ENCODE measurements around the gene LRTM1.

The LRTM1 gene

GRCh38 chr3:54964081-54964480 is 36.2 kb upstream of the LRTM1 start:
- Histone ChIP-seq H3K4me1 (ENCODE audit: low read length) (no peaks in the 10 kb centered on the region), H2AFZ (ENCODE audit: low read depth, low read length) (no peak overlapping the region), H3K27ac (ENCODE audit: low read length) (no peak overlapping the region), H3K9me3 (ENCODE audit: insufficient read depth, low read length) (no peaks in the 10 kb centered on the region), H4K20me1 (ENCODE audit: insufficient read depth, low read length) (no peaks in the 10 kb centered on the region), H3K79me2 (ENCODE audit: low read length) (no peaks in the 10 kb centered on the region), H3K4me2 (ENCODE audit: low read length) (no peak overlapping the region), H3K27me3 (ENCODE audit: low read depth, low read length) (0 out of 2 replicates have a peak, but pooled peaks cover 7% of the 10 kb centered on the region), H3K36me3 (replicated peaks; ENCODE audit: low read depth, low read length) (no peaks in the 10 kb centered on the region), H3K4me3 (ENCODE audit: low read length) (no peak overlapping the region), H3K9ac (ENCODE audit: low read length) (no peak overlapping the region)
- no peak for TF ChIP-seq EZH2phosphoT487 (IDR thresholded peaks at IDR 0.05; ENCODE audit: low read depth)
- no peak for TF ChIP-seq CTCF (IDR thresholded peaks at IDR 0.05; ENCODE audit: low read depth, low read length)

GRCh38 chr3:54963641-54964040 is 35.8 kb upstream of the LRTM1 start:
- Histone ChIP-seq H3K4me1 (ENCODE audit: low read length) (no peaks in the 10 kb centered on the region), H2AFZ (ENCODE audit: low read depth, low read length) (no peak overlapping the region), H3K9ac (ENCODE audit: low read length) (no peak overlapping the region), H3K9me3 (ENCODE audit: insufficient read depth, low read length) (no peaks in the 10 kb centered on the region), H3K27me3 (ENCODE audit: low read depth, low read length) (0 out of 2 replicates have a peak, but pooled peaks cover 7% of the 10 kb centered on the region), H3K4me2 (ENCODE audit: low read length) (no peak overlapping the region), H3K27ac (ENCODE audit: low read length) (no peak overlapping the region), H3K36me3 (replicated peaks; ENCODE audit: low read depth, low read length) (no peaks in the 10 kb centered on the region), H3K79me2 (ENCODE audit: low read length) (no peaks in the 10 kb centered on the region), H4K20me1 (ENCODE audit: insufficient read depth, low read length) (no peaks in the 10 kb centered on the region), H3K4me3 (ENCODE audit: low read length) (no peak overlapping the region)
- TF ChIP-seq CTCF (IDR thresholded peaks at IDR 0.05; ENCODE audit: low read depth, low read length) (no peak), EZH2phosphoT487 (IDR thresholded peaks at IDR 0.05; ENCODE audit: low read depth) (no peak)

- Histone ChIP-seq H3K27me3 (ENCODE audit: low read depth, low read length) (0 out of 2 replicates have a peak, but pooled peaks cover 7% of the 10 kb centered on the region), H3K4me2 (ENCODE audit: low read length) (no peak overlapping the region), H4K20me1 (ENCODE audit: insufficient read depth, low read length) (no peaks in the 10 kb centered on the region), H3K4me3 (ENCODE audit: low read length) (no peak overlapping the region), H3K27ac (ENCODE audit: low read length) (no peak overlapping the region), H3K9me3 (ENCODE audit: insufficient read depth, low read length) (no peaks in the 10 kb centered on the region), H2AFZ (ENCODE audit: low read depth, low read length) (no peak overlapping the region), H3K36me3 (replicated peaks; ENCODE audit: low read depth, low read length) (no peaks in the 10 kb centered on the region), H3K9ac (ENCODE audit: low read length) (no peak overlapping the region), H3K4me1 (ENCODE audit: low read length) (no peaks in the 10 kb centered on the region), H3K79me2 (ENCODE audit: low read length) (no peaks in the 10 kb centered on the region)
- TF ChIP-seq CTCF (IDR thresholded peaks at IDR 0.05; ENCODE audit: low read depth, low read length), result no peak
- TF ChIP-seq EZH2phosphoT487 (IDR thresholded peaks at IDR 0.05; ENCODE audit: low read depth), result no peak
These were observed 34.3 kb upstream of the LRTM1 start for GRCh38 chr3:54962200-54962599.

- Histone ChIP-seq H3K9ac (ENCODE audit: low read length) (no peak overlapping the region), H2AFZ (ENCODE audit: low read depth, low read length) (no peak overlapping the region), H3K36me3 (replicated peaks; ENCODE audit: low read depth, low read length) (no peaks in the 10 kb centered on the region), H3K27ac (ENCODE audit: low read length) (no peak overlapping the region), H3K4me2 (ENCODE audit: low read length) (no peak overlapping the region), H4K20me1 (ENCODE audit: insufficient read depth, low read length) (no peaks in the 10 kb centered on the region), H3K4me1 (ENCODE audit: low read length) (no peaks in the 10 kb centered on the region), H3K79me2 (ENCODE audit: low read length) (no peaks in the 10 kb centered on the region), H3K9me3 (ENCODE audit: insufficient read depth, low read length) (no peaks in the 10 kb centered on the region), H3K4me3 (ENCODE audit: low read length) (no peak overlapping the region), H3K27me3 (ENCODE audit: low read depth, low read length) (0 out of 2 replicates have a peak, but pooled peaks cover 7% of the 10 kb centered on the region)
- TF ChIP-seq EZH2phosphoT487 (IDR thresholded peaks at IDR 0.05; ENCODE audit: low read depth) (no peak), CTCF (IDR thresholded peaks at IDR 0.05; ENCODE audit: low read depth, low read length) (no peak)
These were observed 32.8 kb upstream of the LRTM1 start for GRCh38 chr3:54960701-54961100.

Data from OCI-LY3 (cell line).